GM21390 (cell line): ENCODE results near the gene CCL4.
"Not testable (repeated sequence)": the region's sequence is repeated elsewhere in the genome, so short reads cannot be mapped to it uniquely, and the experiment has no call there.

ENCODE experiments used
- ATAC-seq: cut with Tn5 transposase; IDR thresholded peaks from one replicate; pipeline ENCODE4 v1.9.1; 2021; ENCODE audit not compliant: unreplicated experiment

Gene CCL4

DNA sequence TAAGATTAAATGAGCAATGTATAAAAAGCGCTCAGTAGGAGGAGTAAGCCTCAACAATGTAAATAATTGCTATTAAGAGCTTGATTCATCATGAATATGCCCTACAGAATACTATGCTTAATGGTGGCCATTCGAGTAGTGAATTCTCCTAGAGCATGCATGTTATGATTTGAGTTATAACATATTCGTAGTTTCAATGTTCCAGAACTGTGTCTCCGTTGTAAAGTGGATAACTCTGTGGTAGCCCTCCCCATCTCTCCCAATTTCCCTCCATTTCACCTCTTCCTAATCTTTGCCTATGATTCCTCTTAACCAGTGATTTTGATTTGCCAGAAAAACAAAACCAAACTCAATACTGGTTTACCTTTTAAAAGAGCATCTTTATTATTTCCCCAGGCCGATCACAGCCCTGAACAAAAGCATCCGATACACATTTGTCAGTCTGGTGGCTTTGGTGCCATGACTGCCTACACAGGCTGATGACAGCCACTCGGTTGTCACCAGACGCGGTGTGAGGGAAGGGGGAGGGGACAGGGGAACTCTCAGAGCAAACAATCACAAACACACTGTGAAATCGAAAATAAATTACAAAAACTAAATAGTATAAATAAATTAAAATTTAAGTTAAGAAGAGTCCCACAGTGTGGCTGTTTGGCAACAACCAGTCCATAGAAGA lies 15.6 kb upstream of the CCL4 start:
- not testable (repeated sequence) for ATAC-seq

- no peak for ATAC-seq
These were observed 14.8 kb upstream of the CCL4 start for GRCh38 chr17:36088670-36089338.

- ATAC-seq, result no peak
These were observed 14.2 kb upstream of the CCL4 start for GRCh38 chr17:36089339-36089865.

DNA sequence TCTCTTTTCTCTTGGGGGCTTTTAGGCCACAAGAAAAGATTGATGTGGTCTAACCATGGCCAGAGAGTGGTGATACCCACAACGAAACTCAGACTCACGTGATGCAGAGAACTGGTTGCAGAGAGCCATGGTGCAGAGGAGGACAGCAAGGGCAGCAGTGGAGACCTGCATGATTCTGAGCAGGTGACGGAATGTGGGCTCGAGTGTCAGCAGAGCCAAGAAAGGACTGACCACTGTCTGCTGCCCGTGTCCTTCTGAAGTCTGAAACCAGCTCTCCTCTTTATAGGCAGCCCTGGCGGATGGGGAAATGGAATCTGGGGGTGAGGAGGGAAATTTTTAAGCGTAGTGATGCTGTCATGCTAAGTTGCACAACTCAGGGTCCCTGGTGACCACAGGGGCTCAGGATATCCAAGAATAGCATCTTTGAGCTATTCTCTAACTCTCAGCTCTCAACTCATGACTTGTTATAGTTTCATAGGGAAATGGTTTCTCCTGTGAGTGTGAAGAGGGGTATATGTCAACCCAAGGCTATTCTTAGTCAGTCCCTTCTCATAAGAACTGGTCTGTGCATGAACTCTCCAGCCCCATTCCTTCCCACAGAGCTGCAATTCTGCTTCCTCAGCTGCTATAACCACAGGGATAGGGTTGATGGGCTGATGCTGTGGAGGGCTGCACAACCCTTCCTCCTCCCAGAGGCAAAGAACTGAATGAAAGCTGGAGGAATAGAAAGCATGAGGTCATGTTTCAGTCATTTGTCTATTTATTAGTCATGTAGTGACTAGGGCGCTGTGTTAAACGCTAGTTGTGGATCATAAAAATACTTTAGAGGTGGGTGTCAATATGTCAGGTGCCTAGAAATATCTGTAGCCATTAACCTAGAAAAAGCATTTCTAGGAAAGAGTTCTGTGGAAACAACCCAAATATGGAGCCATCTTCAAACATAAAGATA lies 13.5 kb upstream of the CCL4 start, which contains the start of gene CCL3:
Gene CCL3 (minus strand): TSS at position 256 of the 949 bp plus-strand sequence. CDS start 85 bp downstream, at position 171.
- ATAC-seq, result peak; percentile 72

- ATAC-seq, result no peak
These were observed 11.4 kb upstream of the CCL4 start for GRCh38 chr17:36092230-36092629.

GRCh38 chr17:36092715-36093114 lies 10.9 kb upstream of the CCL4 start:
- not testable (repeated sequence) for ATAC-seq

DNA sequence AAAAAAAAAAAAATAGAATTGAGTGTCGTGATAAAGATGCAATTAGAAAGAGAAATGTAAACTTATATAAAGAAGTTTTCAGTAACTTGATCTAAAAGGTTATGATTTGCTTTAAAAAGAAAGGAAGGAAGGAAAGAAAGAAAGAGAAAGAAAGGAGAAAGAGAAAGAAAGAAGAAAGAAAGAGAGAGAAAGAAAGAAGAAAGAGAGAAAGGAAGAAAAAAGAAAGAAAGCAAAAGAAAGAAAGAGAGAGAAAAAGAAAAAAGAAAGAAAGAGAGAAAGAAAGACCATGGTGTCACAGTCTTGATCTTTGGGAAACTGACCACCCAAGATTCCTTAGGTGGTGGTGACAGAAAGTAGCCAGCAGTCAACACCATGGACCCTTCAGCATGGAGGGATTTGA lies 9.4 kb upstream of the CCL4 start:
- no peak for ATAC-seq

GRCh38 chr17:36094746-36095145 lies 8.9 kb upstream of the CCL4 start:
- ATAC-seq, result no peak

DNA sequence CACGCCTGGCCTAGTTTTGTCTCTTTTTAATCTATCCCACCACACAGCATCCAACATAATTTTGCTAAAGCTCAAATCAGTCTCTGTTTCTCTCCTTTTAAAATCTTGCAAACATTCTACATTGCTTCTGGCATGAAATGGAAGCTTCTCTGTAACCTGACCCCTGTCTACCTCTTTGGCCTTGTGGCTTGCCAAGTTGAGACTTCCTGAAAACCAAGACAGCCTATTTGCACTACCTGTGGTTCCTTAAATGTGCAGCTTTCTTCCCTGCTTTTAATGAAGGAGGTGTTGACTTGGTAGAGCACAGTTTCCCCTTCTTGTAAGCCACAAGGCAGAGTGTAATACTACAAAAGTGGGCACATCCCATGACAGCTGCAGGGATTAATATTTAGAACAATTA lies 7.6 kb upstream of the CCL4 start:
- ATAC-seq, result no peak

GRCh38 chr17:36099004-36099403 lies 4.6 kb upstream of the CCL4 start:
- not testable (repeated sequence) for ATAC-seq

- ATAC-seq, result not testable (repeated sequence)
These were observed 619 bp downstream of the CCL4 start for GRCh38 chr17:36104246-36104645.

- no peak for ATAC-seq
These were observed 1.1 kb downstream of the CCL4 start for GRCh38 chr17:36104701-36105181.

DNA sequence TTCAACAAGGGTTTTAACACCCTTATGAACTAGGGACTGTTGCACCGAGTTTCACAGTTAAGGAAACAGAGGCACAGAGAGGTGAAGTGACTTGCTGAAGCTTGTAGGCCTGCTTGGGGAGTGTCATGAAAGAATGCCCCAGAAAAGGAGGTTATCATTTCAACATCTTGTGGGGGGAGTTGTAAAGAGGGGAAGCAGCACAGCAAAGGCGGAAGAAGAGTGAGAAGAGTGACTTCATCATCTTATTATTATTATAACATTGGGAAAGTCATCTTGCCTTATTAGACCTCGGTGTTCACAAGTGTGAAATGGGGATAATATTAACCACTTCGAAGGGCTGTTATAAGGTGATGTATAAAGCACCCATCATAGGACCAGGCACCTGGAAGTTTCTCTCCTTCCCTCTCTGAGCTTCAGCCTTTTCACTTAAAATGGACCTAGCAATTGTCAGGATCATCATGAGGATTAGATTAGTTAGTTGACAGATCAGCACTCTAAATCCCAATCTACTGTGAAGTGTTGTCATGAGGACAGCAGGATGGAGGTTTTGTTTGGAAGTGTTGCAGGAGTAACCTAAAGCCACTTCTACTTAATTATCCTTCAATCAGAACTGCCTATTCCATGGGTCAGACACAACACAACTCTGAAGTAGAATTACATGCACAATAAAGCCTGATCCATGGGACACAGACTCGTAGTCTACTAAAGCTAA lies 2.3 kb downstream of the CCL4 start:
- no peak for ATAC-seq

- no peak for ATAC-seq
These were observed 2.8 kb downstream of the CCL4 start for GRCh38 chr17:36106493-36106835.

DNA sequence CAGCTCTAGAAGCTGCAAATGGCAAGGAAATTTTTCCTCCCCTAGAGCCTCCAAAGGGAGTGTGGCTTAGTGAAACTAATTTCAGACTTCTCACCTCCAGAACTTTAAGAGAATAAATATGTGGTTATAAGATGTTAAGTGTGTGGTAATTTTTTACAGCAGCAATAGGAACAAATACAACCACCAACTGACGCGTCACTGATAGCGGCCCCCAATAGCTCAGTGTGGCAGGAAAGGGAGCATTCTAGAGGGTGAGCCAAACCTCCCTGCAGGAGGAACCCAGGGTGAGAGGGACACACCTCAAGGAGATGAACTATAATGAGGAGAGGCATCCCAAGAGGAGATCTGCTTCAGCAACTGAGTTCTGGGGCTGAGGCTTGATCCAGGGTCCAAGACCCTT lies 4.0 kb downstream of the CCL4 start:
- no peak for ATAC-seq

GRCh38 chr17:36108265-36108664 lies 4.6 kb downstream of the CCL4 start:
- ATAC-seq, result not testable (repeated sequence)

- ATAC-seq, result no peak
These were observed 7.5 kb downstream of the CCL4 start for GRCh38 chr17:36111068-36111490.

DNA sequence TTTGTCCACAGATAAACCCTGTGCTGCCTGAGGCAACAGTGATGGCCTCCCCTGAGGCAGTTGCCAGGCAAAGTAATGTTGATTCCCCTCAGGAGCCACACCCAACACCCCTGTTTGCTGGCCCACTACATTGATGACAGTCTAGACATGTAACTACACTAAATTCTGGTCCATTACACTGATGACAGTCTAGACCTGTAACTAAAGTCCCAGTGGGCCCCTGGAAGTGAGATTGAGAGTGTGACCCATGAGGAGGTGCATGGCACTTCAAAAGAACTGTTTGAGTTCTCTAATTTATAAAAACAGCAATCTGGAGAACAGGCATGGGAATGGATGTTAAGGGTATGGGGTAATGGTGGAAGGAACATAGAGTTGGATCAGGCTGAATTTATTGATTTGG lies 8.9 kb downstream of the CCL4 start:
- no peak for ATAC-seq

DNA sequence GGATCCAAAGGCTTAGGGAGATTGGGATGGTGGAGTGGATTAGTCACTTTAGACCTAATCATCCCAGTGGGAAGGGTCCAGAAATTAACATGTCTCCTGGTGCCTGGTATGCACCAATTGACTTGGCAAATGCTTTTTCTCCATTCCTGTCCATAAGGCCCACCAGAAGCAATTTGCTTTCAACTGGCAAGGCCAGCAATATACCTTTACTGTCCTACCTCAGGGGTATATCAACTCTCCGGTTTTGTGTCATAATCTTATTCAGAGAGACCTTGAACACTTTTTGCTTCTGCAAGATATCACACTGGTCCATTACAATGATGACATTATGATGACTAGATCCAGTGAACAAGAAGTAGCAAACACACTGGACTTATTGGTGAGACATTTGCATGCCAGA lies 9.5 kb downstream of the CCL4 start:
- not testable (repeated sequence) for ATAC-seq

- not testable (repeated sequence) for ATAC-seq
These were observed 11.5 kb downstream of the CCL4 start for GRCh38 chr17:36114971-36115648.
